GM21723 (cell line): ENCODE measurements around the gene PRKCA.

Experiments
- ATAC-seq: cut with Tn5 transposase; IDR thresholded peaks from one replicate; pipeline ENCODE4 v1.9.1; 2021; ENCODE audit warnings: mild to moderate bottlenecking, moderate library complexity; ENCODE audit not compliant: unreplicated experiment

The PRKCA gene

DNA sequence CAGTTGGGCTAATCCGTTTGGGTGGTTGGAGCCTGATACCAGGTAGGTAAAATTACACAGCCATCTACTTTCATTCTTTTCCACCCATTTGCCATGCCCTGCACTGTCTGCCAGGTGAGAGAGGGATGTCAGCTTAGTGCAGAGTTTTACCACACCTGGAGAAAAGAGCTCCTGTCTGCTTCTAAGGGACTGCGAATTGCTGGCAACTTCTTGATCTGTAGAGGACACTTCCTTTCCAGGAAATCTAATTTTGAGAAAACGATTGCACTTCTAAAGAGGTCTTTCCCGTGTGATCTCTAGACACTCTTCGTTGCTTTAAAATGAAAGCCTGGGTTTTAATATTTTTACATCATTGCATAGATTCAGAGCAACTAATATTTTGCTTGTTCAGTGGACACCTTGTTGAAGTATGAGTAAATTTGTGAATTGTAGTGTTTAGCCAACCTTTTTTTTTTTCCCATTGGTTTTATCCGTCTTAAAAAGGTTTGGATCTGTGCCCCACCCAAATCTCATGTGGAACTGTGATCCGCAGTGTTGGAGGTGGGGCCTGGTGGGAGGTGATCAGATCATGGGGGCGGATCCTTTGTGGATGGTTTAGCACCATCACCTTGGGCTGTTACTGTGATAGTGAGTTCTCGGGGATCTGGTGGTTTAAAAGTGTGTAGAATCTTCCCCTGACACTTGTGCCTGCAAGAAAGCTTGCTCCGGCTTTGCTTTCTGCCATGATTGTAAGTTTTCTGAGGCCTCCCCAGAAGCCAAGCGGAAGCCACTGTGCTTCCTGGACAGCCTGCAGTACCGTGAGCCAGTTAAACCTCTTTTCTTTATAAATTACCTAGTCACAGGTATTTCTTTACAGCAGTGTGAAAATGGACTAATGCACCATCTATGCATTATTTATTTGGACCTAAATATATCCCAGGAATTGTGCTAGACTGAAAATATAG is 104.6 kb downstream of the PRKCA start:
- no peak for ATAC-seq

DNA sequence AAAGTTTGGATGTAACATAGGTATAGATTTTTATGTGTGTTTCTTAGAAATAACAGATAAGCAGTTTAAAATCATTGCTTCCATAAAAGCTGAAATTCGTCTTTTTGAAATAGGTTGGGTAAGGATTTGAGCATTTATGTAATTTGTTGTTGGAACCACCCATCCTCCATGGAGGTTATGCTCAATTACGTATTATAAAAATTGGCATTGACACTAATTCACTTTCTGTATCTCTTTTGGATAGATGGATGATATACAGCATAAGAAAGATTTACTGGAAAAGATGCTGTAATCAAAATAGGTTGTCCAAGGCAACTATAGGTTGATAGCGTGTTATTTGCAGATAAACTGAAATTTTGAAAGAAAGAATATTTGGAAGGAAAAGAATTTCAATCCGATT is 105.5 kb downstream of the PRKCA start:
- no peak for ATAC-seq

DNA sequence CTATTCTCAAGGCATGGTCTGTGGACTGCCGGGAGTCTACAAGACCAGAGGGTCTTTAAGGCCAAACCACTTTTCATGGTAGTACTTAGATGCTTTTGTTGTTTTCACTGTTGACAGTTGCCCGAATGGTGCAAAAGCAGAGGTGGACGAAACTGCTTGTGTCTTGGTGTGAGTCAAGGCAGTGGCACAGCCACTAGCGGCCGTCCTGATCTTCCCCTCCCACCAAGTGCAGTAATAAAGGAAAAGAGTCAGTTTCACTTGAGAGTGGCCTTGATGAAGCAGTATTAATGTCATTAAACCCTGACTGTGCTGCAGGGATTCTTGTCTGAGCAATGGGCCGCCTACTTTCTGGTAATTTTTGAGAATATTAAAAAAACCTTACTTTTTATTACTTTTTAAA is 109.1 kb downstream of the PRKCA start:
- no peak for ATAC-seq

DNA sequence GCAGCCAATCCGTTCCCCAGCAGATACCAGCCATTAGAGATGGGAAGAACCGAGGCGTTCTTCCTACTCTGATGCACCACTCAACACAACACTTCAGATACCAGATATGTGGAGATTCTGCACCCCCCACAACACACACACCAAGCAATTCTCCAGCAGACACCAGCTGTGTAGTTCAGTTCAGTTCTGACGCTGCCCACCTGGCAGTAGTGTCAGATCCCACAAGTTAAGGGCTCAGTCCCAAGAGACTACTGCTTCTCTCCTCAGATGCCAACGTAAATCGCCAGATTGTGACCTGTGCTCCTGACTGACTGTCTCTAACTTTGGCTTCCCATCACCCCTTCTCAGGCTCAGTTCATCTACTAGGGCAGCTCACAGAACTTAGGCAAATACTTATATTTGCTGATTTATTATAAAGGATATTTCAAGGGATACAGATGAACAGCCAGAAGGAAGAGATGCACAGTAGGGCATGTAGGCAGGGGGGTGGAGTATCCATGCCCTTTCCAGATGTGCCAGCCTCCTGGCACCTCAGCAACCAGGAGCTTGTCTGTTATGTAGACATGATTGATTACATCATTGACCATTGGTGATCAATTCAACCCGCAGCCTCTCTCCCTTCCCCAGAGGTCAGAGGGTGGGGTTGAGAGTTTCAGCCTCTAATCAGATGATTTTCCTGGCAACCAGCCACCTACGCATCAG is 110.6 kb downstream of the PRKCA start:
- ATAC-seq = no peak

DNA sequence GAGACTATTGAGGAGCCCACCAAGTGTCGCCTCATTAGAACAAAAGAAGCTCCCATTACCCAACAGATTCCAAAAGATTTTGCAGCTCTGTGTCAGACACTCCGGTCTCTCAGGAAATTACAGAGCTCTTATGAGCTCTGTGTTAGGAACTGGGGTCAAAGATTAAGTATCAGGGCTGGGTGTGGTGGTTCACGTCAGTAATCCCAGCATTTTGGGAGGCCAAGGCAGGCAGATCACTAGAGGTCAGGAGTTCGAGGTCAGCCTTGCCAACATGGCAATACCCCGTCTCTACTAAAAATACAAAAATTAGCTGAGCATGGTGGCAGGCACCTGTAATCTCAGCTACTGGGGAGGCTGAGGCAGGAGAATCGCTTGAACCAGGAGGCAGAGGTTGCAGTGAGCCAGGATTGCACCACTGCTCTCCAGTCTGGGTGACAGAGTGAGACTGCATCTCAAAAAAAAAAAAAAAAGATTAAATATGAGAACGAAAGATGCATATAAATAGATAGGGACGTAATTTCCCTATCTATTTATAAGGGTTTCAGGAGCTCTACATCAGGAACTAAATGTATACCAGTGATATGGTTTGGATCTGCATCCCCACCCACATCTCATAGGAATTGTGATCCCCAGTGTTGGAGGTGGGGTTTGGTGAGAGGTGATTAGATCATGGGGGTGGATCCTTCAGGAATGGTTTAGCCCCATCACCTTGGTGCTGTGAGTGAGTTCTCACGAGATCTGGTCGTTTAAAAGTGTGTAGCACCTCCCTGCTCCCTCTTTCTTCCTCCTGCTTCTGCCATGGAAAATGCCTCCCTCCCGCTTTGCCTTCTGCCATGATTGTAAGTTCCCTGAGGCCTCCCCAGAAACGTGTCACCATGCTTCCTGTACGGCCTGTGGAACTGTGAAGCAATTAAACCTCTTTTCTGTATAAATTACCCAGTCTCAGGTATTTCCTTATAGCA is 111.4 kb downstream of the PRKCA start:
- ATAC-seq = no peak

DNA sequence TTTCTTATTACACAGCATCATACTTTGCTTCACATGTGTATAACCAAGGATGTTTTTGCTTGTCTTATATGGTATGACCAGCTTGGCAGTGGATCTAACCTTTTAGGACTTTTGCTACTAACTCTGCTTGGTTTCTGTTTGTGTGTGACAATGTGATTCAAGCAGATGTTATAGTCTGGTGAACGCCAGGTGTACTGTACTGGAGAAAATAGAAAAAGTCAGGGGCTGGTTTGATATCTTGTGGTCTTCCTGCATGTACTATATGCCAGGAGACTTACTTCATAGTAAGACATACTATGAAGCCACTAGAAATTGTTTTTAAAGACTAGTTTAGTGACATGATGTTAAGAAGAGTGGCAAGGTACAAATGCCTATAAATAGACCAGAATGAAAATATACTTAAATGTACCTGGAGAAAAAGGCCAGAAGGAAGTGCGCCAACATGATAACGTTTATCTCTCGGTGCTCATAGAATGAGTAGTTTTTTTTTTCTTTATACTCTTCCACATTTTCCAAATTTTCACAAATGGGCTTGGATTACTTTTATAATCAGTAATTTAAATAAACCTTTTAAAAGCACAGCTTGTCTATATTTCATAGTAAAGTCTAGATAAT is 112.3 kb downstream of the PRKCA start:
- no peak for ATAC-seq

DNA sequence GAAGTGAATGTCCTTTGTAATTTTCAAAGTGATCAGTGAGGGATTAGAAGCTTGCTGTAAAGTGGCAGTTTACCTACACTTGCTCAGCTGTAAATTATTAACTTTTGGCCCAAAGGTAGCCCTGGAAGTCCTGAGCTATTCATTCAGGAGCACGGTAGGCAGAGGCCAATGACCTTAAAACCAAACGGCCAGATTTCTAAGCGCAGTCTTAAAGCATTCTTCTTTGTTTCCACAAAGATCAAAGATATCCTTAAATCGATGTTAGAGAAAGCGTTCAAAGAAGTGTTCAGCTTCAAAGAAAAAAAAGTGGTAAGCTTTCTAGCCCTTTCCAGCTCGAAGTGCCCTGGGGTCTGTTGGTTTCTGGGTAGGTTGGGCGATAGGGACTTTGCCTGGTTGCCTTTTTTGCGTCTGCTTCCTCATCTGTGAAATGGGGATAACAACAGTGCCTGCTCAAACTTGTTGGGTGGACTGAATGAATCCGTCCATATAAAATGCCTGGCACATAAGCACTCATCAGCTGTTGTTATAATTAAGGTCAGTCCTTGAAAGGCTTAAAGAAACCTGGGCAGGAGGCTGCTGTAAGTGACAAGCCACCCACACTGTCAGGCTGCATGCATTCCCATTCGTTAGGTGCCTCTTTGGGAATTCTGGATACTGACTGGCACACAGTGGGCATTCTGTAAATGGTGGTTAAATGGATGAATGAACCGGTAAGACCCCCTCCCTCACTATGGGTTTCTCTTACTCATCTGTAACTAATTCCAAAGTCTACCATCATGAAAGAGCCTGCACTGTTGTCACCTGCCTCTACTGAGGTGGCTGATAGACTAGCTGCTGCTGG is 113.2 kb downstream of the PRKCA start:
- no peak for ATAC-seq

DNA sequence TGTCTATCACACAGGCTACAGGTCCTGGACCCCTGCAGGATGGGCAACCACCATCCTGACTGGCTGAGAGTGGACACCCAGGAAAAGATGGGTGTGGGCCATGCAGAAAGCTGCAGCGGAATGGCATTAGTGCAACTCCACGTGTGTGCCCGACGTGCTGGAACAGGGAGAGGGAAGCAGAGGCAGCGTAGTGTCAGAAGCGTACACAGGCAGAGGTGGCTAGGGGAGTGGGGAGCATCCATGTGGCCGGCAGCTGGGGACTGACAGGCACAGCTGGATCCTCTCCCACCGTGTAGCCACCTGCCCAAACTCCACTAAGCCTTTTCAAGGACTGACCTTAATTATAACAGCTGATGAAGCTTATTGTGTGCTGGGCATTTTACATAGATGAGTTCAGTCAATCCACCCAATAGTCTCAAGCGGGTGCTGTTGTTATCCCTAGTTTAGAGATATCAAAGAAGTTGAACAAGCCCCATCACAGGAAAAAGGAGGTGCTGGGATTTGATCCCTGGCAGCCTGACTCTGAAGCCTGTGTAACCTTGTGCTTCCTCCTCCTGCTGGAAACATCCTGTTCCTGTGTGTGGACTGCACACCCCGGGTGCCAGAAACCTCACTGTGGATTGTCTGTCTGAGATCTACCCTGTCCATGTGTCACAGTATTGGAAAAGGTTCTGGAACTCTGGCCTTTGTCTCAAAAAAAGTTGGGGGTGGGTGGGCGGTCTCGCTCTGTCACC is 114.0 kb downstream of the PRKCA start:
- no peak for ATAC-seq

DNA sequence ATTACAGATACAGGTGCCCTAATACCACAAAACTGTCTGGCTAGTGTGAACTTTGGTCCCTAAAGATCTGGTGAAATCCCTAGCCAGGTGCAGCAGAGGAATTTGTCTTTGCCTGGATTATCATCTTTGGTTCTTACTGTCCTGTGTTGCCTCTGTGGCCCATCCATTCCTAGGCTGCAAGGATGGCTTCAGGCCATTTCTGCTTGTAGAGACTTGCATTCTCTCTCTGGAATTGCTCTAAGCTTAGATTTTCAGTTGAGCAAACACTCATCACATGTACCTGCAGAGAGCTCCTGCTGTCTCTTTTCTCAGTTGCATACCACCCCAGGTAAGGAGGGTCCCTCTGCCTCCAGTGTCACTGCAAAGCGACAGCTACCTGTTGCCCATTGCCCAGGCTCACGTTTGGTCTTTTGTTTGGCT is 114.9 kb downstream of the PRKCA start:
- no peak for ATAC-seq

DNA sequence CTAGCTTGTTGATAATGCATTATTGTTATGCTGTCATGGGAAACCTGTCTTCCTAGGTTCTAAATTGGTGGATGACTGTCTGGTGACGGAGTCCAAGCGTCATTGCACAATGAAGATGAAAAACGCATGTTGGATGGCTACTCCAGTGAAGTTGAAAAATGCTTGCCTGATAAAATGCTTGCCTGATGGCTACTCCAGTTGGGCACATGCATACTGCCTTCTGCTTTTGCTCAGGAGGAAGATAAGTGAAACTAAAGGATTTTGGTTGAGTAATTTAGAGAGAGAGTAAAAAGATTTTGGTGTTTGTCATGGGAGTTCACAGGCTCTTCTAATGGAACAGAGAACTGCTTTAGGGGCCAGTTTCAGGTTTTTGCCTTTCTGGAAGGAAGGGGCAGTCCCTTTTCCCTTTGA is 118.6 kb downstream of the PRKCA start:
- no peak for ATAC-seq

DNA sequence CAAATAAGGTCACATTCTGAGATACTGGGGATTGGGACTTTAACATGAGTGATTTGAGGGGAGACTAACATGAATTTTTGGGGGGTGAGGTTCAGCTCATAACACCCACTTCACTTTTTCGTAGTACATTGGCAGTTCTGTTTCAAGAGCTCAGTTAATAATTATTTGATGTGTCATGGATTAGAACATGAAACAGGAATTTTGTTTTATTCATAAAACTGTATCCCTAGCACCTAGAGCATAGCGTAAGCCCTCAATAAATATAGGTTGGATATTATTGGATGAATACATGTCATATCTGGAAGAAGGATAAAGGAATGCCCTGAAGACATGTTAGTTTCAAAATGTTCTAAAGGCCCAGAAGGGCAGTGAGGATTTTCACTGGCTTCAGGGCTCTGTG is 119.8 kb downstream of the PRKCA start:
- ATAC-seq = no peak

DNA sequence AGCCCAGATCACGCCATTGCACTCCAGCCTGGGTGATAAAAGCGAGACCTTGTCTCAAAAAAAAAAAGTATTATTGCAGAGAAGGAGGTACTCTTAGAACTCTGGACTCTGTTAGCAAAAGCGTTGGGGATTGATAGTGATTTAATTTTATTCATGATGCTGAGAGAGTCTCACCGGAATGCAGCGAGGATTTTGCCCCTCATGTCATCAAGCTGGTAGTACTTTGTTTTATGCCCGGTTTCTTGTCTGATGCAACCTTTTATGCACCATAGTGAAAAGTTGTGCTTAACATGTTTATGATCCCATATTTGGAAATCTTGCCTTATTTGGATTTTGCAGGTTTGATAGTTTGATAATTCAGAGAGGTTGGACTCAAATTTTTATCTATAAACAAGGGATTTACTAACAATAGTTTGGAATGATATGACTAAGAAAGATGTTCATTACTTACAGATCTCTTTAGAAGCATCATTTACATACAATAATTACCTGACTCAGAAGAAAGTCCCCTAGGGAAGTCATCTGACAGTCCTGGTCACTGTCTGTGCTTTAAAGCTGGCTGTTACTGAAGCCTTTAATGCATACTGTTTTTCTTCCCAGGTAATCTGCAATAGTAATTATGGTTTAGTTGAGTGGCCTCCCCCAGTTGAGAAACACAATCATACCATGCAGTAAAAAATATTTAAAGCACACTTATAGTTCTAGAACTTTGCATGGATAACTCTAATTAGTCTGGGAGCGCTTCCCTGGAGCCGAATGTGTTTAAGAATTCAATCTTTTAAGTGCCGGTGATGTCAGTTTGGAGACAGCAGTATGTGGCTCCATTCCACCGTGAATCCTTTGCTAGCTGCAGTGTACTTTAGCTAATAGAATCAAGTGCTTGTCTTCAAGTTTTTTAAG is 120.9 kb downstream of the PRKCA start:
- no peak for ATAC-seq

DNA sequence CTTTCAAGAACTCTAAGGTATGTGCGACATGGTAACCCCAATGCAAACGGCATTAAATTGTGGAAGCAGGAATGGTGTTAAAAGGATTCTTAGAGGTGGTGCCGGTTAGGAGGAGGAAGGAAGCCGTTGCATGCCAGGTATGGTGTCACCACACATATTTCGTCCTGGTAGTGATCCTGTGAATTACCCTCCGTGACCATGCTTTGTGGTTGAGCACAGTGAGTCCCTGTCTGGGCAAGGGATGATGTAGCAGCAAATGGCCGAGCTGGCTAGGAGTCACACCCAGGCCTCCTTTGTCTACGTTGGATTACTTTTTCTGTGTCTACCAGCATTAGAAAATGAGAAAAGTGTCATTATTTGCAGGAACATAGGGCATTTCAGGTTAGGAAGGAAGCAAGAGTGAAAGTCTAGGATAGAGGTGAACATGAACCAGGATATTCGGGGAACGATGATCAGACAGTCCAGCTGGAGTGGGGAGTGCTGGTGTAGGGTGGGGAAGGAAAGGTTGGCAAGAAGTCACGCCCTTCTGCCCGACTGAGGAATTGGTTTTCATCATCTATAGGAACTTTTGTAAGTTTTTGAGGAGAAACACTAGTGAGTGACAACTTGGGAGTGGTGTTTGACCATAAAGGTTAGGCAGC is 123.5 kb downstream of the PRKCA start:
- no peak for ATAC-seq

DNA sequence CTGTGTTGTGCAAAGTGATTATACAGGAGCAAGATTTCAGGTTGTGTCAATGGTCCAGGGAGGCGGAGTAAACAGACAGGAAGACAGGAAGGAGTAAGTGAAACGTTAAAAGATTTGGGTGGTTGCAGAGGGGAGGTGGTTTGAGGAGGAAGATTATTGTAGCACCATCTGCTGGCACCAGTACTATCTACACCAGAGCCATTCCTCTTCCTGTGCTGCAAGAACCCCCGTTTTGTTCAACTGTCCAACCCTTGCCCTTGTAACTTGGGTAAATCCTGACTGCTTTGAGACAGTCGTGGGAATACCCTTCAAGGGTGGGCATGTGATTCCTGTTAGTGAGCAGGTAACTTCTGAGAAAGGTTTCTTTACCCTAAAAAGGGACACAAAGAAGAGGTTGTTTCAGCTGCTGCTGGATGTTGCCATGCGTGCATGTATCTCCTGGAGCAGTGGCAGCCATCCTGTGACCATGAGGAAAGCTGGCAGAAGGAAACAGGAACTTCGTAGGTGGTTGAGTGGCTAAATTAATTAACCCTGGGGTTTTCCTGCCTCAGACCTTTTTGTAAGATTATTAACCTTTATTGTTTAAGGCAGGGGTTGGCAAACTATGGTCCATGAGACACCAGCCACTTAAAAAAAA is 124.1 kb downstream of the PRKCA start:
- no peak for ATAC-seq

DNA sequence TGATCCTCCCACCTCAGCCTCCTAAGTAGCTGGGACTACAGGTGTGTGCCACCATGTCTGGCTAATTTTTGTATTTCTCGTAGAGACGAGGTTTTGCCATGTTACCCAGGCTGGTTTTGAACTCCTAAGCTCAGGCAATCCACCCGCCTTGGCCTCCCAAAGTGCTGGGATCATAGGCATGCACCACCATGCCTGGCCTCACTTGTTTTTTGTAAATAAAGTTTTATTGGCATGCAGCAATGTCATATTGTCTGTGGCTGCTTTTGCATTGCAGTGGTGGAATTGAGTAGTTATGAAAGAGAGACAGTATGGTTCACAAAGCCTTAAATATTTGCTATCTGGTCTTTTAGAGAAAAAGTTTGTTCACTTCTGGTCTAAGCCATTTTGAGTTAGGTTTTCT is 124.7 kb downstream of the PRKCA start:
- no peak for ATAC-seq

DNA sequence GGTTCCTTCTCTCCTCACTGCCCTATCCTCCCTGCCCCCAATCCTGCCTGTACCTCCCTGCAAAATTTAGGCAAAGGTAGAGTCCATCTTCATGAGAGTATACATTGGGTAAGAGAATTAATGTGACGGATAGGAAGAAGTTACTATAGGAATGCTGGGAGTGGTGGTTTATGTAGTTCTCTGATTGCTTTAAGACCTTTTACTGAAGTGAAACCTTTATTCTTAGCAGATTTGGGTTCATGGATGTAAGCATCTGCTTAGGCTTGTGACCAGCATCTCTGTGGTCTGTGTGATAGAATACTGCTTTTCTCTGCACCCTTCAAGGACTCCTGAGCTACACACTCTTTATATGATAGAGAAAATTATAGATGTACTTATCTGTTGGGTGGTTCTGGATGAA is 127.3 kb downstream of the PRKCA start:
- ATAC-seq = no peak
